Activated T-helper 1 cell treated with anti-CD3 and anti-CD28 coated beads, Interleukin-12 subunit alpha, Interleukin-12 subunit beta, Interleukin-2, Interleukin-4 antibody, amounts not matched to agents 30 ng/mL and 10 ng/mL and 1 ng/mL, durations not matched to agents 14 hours and 24 hours and 36 hours (primary cell): ENCODE results near the gene CCDC69. TPM values are rescaled to one million over a fixed set of nuclear protein-coding genes. Genes with fewer than 3 reads are reported as not detected.
A peak's percentile ranks its signal among the peaks of the same experiment; 100 is the strongest.
"Not testable (repeated sequence)": the region's sequence is repeated elsewhere in the genome, so short reads cannot be mapped to it uniquely, and the experiment has no call there.

ENCODE experiments used
- DNase-seq: peaks from one replicate; pipeline ENCODE4 v3.0.0; 2021; ENCODE audit warnings: low spot score
- H3K27ac Mint-ChIP-seq: one replicate; pipeline ENCODE4 v1.8.0; 2021; ENCODE audit warnings: mild to moderate bottlenecking, mixed read lengths
- H3K27me3 Mint-ChIP-seq: one replicate; pipeline ENCODE4 v1.8.0; 2022; ENCODE audit warnings: mild to moderate bottlenecking, moderate library complexity, mixed read lengths; ENCODE audit not compliant: insufficient read depth
- H3K36me3 Mint-ChIP-seq: one replicate; pipeline ENCODE4 v1.8.0; 2021; ENCODE audit warnings: low read depth, mixed read lengths
- H3K4me1 Mint-ChIP-seq: one replicate; pipeline ENCODE4 v1.8.0; 2021; ENCODE audit warnings: low read depth, mixed read lengths
- H3K4me3 Mint-ChIP-seq: one replicate; pipeline ENCODE4 v1.8.0; 2021; ENCODE audit warnings: mild to moderate bottlenecking, moderate library complexity, mixed read lengths
- H3K9me3 Mint-ChIP-seq: one replicate; pipeline ENCODE4 v1.8.0; 2021; ENCODE audit warnings: mixed read lengths
- intact Hi-C: fragments of 100-400 bp; cut with micrococcal nuclease; formaldehyde crosslinking; loops from one replicate; pipeline ENCODE4 v1.15.1; 2024
- total RNA-seq: library from RNA; stranded (reverse); gene quantifications from 2 replicates; pipeline ENCODE4 v1.2.3, GENCODE V29; 2022

Gene CCDC69
- total RNA-seq, 1 donor from 2014 or later, result 25.4 TPM

GRCh38 chr5:151214614-151215545 is 9.0 kb downstream of the CCDC69 start:
- peaks cover 81% of the 10 kb centered on the region for H3K4me1 Mint-ChIP-seq
- intact Hi-C loops, result loop anchor here (1.0 to 10.0 kb wide), 12 partner anchors 8 to 1660 kb away; partner anchors contain the start of genes ANXA6, ATOX1, CSNK1A1 and G3BP1
- peaks cover 42% of the 10 kb centered on the region for H3K36me3 Mint-ChIP-seq
- peak overlapping the region; percentile 87 for H3K4me3 Mint-ChIP-seq
- H3K9me3 Mint-ChIP-seq, result no peaks in the 10 kb centered on the region
- peak overlapping the region; percentile 93 for H3K27ac Mint-ChIP-seq
- peak; percentile 31 for DNase-seq
- no peaks in the 10 kb centered on the region for H3K27me3 Mint-ChIP-seq

- peak; percentile 83 for DNase-seq
- Mint-ChIP-seq H3K27me3 (no peaks in the 10 kb centered on the region), H3K4me1 (peaks cover 81% of the 10 kb centered on the region), H3K4me3 (peak overlapping the region; percentile 87), H3K36me3 (peaks cover 35% of the 10 kb centered on the region), H3K27ac (peak overlapping the region; percentile 93), H3K9me3 (no peaks in the 10 kb centered on the region)
- intact Hi-C loops, result loop anchor here (1.0 to 10.0 kb wide), 12 partner anchors 9 to 1659 kb away; partner anchors contain the start of genes ANXA6, ATOX1, CSNK1A1 and G3BP1
These were observed 9.9 kb downstream of the CCDC69 start for GRCh38 chr5:151213803-151214613.

- intact Hi-C loops, result loop anchor here (5.0 to 10.0 kb wide), 5 partner anchors 420 to 1658 kb away; partner anchors contain the start of genes ATOX1, CSNK1A1 and RBM22
- Mint-ChIP-seq H3K9me3 (no peaks in the 10 kb centered on the region), H3K4me1 (peaks cover 81% of the 10 kb centered on the region)
These were observed 11.5 kb downstream of the CCDC69 start for GRCh38 chr5:151212406-151212798.

GRCh38 chr5:151208481-151208914 is 15.4 kb downstream of the CCDC69 start:
- DNase-seq, result no peak
- intact Hi-C loops, result no loop called here
- H3K9me3 Mint-ChIP-seq, result no peaks in the 10 kb centered on the region
- H3K36me3 Mint-ChIP-seq, result peaks cover 16% of the 10 kb centered on the region
- H3K4me1 Mint-ChIP-seq, result peaks cover 70% of the 10 kb centered on the region
- H3K27me3 Mint-ChIP-seq, result no peaks in the 10 kb centered on the region
- H3K4me3 Mint-ChIP-seq, result no peak overlapping the region
- no peak overlapping the region for H3K27ac Mint-ChIP-seq

More at GRCh38 chr5:151212406-151212798, 11.5 kb downstream of the CCDC69 start:
- Mint-ChIP-seq H3K4me3 (peak overlapping the region; percentile 91), H3K27ac (peak overlapping the region; percentile 95), H3K36me3 (peaks cover 26% of the 10 kb centered on the region), H3K27me3 (no peaks in the 10 kb centered on the region)
- DNase-seq, result peak; percentile 21

GRCh38 chr5:151205411-151205810 is 18.5 kb downstream of the CCDC69 start:
- peaks cover 69% of the 10 kb centered on the region for H3K4me1 Mint-ChIP-seq
- H3K4me3 Mint-ChIP-seq, result no peak overlapping the region
- peak overlapping the region; percentile 20 for H3K27ac Mint-ChIP-seq
- intact Hi-C loops, result no loop called here
- peaks cover 18% of the 10 kb centered on the region for H3K36me3 Mint-ChIP-seq
- H3K9me3 Mint-ChIP-seq, result no peaks in the 10 kb centered on the region
- no peaks in the 10 kb centered on the region for H3K27me3 Mint-ChIP-seq
- DNase-seq, result no peak

- H3K4me1 Mint-ChIP-seq, result peaks cover 63% of the 10 kb centered on the region
- H3K36me3 Mint-ChIP-seq, result peaks cover 21% of the 10 kb centered on the region
- H3K27me3 Mint-ChIP-seq, result no peaks in the 10 kb centered on the region
- intact Hi-C loops, result no loop called here
- no peak overlapping the region for H3K27ac Mint-ChIP-seq
- no peak for DNase-seq
- no peaks in the 10 kb centered on the region for H3K9me3 Mint-ChIP-seq
- no peak overlapping the region for H3K4me3 Mint-ChIP-seq
These were observed 19.8 kb downstream of the CCDC69 start for GRCh38 chr5:151204051-151204450.

GRCh38 chr5:151202381-151203139 is 21.3 kb downstream of the CCDC69 start:
- H3K4me3 Mint-ChIP-seq, result no peak overlapping the region
- intact Hi-C loops, result loop anchor here (1.0 kb wide), 1 partner anchor 9 kb away; no protein-coding TSS in a partner anchor
- peak overlapping the region; percentile 72 for H3K27ac Mint-ChIP-seq
- no peaks in the 10 kb centered on the region for H3K27me3 Mint-ChIP-seq
- DNase-seq, result no peak
- peaks cover 24% of the 10 kb centered on the region for H3K36me3 Mint-ChIP-seq
- peaks cover 54% of the 10 kb centered on the region for H3K4me1 Mint-ChIP-seq
- H3K9me3 Mint-ChIP-seq, result no peaks in the 10 kb centered on the region

- Mint-ChIP-seq H3K9me3 (no peaks in the 10 kb centered on the region), H3K27ac (peak overlapping the region; percentile 23), H3K4me3 (no peak overlapping the region), H3K27me3 (no peaks in the 10 kb centered on the region), H3K36me3 (peaks cover 34% of the 10 kb centered on the region), H3K4me1 (peaks cover 65% of the 10 kb centered on the region)
- DNase-seq, result no peak
- intact Hi-C loops, result no loop called here
These were observed 22.8 kb downstream of the CCDC69 start for GRCh38 chr5:151200913-151201595.

- Mint-ChIP-seq H3K9me3 (no peaks in the 10 kb centered on the region), H3K27ac (no peak overlapping the region), H3K4me3 (no peak overlapping the region), H3K36me3 (peaks cover 33% of the 10 kb centered on the region), H3K27me3 (no peaks in the 10 kb centered on the region), H3K4me1 (peaks cover 65% of the 10 kb centered on the region)
- no peak for DNase-seq
- intact Hi-C loops, result no loop called here
These were observed 24.2 kb downstream of the CCDC69 start for GRCh38 chr5:151199581-151200185.

- Mint-ChIP-seq H3K27me3 (no peaks in the 10 kb centered on the region), H3K4me1 (peaks cover 64% of the 10 kb centered on the region), H3K9me3 (peaks cover 4% of the 10 kb centered on the region), H3K27ac (no peak overlapping the region), H3K36me3 (peaks cover 39% of the 10 kb centered on the region), H3K4me3 (no peak overlapping the region)
- intact Hi-C loops, result no loop called here
- DNase-seq, result no peak
These were observed 25.0 kb downstream of the CCDC69 start for GRCh38 chr5:151198861-151199260.

- H3K36me3 Mint-ChIP-seq, result peaks cover 50% of the 10 kb centered on the region
- H3K4me3 Mint-ChIP-seq, DNase-seq, H3K27me3 Mint-ChIP-seq, intact Hi-C loops, H3K27ac Mint-ChIP-seq: not testable (repeated sequence)
- peaks cover 16% of the 10 kb centered on the region for H3K9me3 Mint-ChIP-seq
- H3K4me1 Mint-ChIP-seq, result peaks cover 60% of the 10 kb centered on the region
These were observed 26.6 kb downstream of the CCDC69 start for GRCh38 chr5:151197291-151197600.
